Central memory CD8-positive, alpha-beta T cell (primary cell): ENCODE measurements around the gene CPTP.
"Not testable (repeated sequence)": the region's sequence is repeated elsewhere in the genome, so short reads cannot be mapped to it uniquely, and the experiment has no call there.

ENCODE experiments used
- ATAC-seq: fragments of 150-1000 bp; cut with Tn5 transposase; replicated peaks from 2 replicates; pipeline ENCODE4 v1.10.0; 2022; ENCODE audit warnings: mild to moderate bottlenecking, moderate FRiP score, moderate number of reproducible peaks; ENCODE audit not compliant: poor library complexity, severe bottlenecking; ENCODE audit errors: extremely low read depth
- DNase-seq, 2 donors: peaks; one replicate each; pipeline ENCODE4 v3.0.0; 2021; ENCODE audit warnings: low spot score in 2 of 2
- H3K27ac Mint-ChIP-seq: one replicate; pipeline ENCODE4 v1.8.0; 2022; ENCODE audit warnings: low read depth, mild to moderate bottlenecking, moderate library complexity, mixed read lengths
- H3K27me3 Mint-ChIP-seq: one replicate; pipeline ENCODE4 v1.8.0; 2022; ENCODE audit warnings: mixed read lengths
- H3K36me3 Mint-ChIP-seq: one replicate; pipeline ENCODE4 v1.8.0; 2022; ENCODE audit warnings: mild to moderate bottlenecking, moderate library complexity, mixed read lengths; ENCODE audit not compliant: insufficient read depth
- H3K4me1 Mint-ChIP-seq: one replicate; pipeline ENCODE4 v1.8.0; 2022; ENCODE audit warnings: mixed read lengths
- H3K4me3 Mint-ChIP-seq: one replicate; pipeline ENCODE4 v1.8.0; 2022; ENCODE audit warnings: mild to moderate bottlenecking, moderate library complexity, mixed read lengths
- H3K9me3 Mint-ChIP-seq: one replicate; pipeline ENCODE4 v1.8.0; 2022; ENCODE audit warnings: mixed read lengths

The CPTP gene

GRCh38 chr1:1359308-1359663, 34.7 kb downstream of the CPTP start:
- Mint-ChIP-seq H3K27me3 (peaks cover 37% of the 10 kb centered on the region), H3K4me3 (no peak overlapping the region), H3K36me3 (no peaks in the 10 kb centered on the region), H3K9me3 (no peaks in the 10 kb centered on the region), H3K4me1 (peaks cover 10% of the 10 kb centered on the region), H3K27ac (no peak overlapping the region)
- ATAC-seq: no peak
- no peak for DNase-seq

GRCh38 chr1:1359664-1360468, 35.3 kb downstream of the CPTP start:
- Mint-ChIP-seq H3K36me3 (no peaks in the 10 kb centered on the region), H3K4me1 (peaks cover 10% of the 10 kb centered on the region), H3K4me3 (no peak overlapping the region), H3K27ac (no peak overlapping the region), H3K27me3 (peaks cover 37% of the 10 kb centered on the region), H3K9me3 (no peaks in the 10 kb centered on the region)
- DNase-seq (no peak), ATAC-seq (no peak)

DNA sequence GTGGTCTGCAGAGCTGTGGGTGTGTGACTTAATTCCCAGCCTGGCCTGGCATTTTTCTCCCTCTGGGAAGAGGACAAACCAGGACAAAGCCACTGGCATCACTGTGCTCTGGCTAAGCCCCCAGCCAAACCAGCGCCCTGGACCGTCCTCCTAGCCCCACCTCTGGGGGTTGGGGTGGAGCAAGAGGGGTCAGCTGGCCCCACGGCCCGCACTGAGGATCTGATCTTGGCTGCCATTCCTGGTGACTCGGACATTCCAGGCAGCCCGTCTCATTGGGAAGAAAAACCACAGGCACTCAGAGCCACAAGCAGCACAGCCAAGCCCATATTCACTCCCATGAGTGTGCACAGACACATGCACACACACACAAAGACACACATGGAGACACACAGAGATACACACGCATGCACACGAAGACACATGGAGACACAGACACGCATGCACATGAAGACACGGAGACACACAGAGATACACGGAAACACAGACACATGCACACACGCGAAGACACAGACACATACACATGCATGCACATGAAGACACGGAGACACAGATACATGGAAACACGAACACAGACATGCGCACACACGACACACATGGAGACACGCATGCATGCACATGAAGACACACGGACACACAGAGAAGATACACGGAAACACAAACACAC, 36.0 kb downstream of the CPTP start:
- no peak for DNase-seq
- H3K4me3 Mint-ChIP-seq: no peak overlapping the region

GRCh38 chr1:1361233-1361981, 36.8 kb downstream of the CPTP start:
- Mint-ChIP-seq H3K27ac (no peak overlapping the region), H3K4me3 (no peak overlapping the region), H3K27me3 (peaks cover 37% of the 10 kb centered on the region), H3K9me3 (no peaks in the 10 kb centered on the region), H3K4me1 (peaks cover 10% of the 10 kb centered on the region), H3K36me3 (no peaks in the 10 kb centered on the region)
- ATAC-seq (no peak), DNase-seq (no peak)

More for the DNA sequence above, 36.0 kb downstream of the CPTP start:
- Mint-ChIP-seq H3K27ac (no peak overlapping the region), H3K9me3 (no peaks in the 10 kb centered on the region), H3K4me1 (peaks cover 10% of the 10 kb centered on the region), H3K27me3 (peaks cover 37% of the 10 kb centered on the region), H3K36me3 (no peaks in the 10 kb centered on the region)
- no peak for ATAC-seq

DNA sequence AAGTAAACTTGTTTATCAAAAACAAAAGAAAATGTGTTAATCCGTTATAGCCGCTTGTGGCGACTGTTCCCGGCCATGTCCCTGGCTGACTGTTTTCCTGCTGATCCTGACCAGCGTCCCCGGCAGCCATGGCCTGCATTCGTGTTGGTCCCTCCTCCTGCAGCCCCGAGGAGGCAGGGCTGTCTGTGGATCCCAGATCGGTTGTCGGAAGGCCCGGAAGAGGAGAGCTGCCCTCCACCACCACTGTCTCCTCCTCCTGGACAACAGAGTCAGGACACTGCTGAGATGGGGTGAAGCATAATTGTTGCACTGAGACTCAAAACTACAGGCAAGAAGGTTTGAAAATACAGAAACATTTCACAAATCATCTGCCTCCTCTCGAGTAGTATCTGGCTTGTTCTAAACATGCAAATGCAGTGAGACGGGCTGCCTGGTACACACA, 37.4 kb downstream of the CPTP start:
- Mint-ChIP-seq H3K27ac (no peak overlapping the region), H3K36me3 (no peaks in the 10 kb centered on the region), H3K27me3 (peaks cover 36% of the 10 kb centered on the region), H3K4me1 (peaks cover 10% of the 10 kb centered on the region), H3K4me3 (no peak overlapping the region), H3K9me3 (no peaks in the 10 kb centered on the region)
- ATAC-seq: no peak
- DNase-seq: no peak

GRCh38 chr1:1364266-1364665, 39.7 kb downstream of the CPTP start:
- DNase-seq (no peak), ATAC-seq (no peak)
- H3K36me3 Mint-ChIP-seq: no peaks in the 10 kb centered on the region
- H3K27me3 Mint-ChIP-seq: peaks cover 13% of the 10 kb centered on the region
- H3K4me1 Mint-ChIP-seq: peaks cover 6% of the 10 kb centered on the region
- no peak overlapping the region for H3K4me3 Mint-ChIP-seq
- no peak overlapping the region for H3K27ac Mint-ChIP-seq
- H3K9me3 Mint-ChIP-seq: no peaks in the 10 kb centered on the region

DNA sequence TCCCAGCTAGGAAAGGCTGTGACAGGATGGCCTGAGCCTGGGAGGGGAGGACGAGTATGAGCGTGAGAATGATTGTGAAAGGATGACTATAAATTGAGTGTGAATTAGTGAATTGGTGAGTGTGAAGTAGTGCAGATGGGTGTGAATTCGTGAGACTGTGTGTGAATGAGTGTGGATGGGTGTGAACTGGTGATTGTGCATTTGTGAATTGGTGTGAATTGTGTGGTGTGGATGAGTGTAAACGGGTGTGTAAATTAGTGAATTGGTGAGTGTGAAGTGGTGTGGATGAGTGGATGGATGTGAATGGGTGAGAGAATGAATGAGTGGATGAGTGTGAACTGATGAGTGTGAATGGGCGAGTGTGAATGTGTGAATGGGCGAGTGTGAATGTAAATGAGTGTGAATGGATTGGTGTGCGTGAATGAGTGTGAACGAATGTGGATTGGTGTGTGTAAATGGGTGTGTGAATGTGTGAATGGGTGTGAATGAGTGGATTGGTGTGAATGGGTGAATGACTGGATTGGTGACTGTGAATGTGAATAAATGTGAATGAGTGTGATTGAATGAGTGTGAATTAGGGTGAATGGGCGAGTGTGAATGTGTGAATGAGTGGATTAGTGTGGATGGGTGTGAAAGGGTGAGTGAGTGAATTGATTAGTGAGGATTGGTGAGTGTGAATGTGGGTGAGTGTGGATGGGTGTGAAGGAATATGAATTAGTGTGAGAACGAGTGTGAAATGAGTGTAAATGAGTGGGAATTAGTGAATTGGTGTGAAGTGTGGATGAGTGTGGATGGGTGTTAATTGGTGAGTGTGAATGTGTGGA, 41.5 kb downstream of the CPTP start:
- DNase-seq: no peak
- H3K27ac Mint-ChIP-seq: no peak overlapping the region
- H3K27me3 Mint-ChIP-seq: peaks cover 4% of the 10 kb centered on the region
- peaks cover 2% of the 10 kb centered on the region for H3K36me3 Mint-ChIP-seq
- ATAC-seq: no peak
- H3K4me1 Mint-ChIP-seq: peaks cover under 1% of the 10 kb centered on the region
- no peaks in the 10 kb centered on the region for H3K9me3 Mint-ChIP-seq
- no peak overlapping the region for H3K4me3 Mint-ChIP-seq

GRCh38 chr1:1366699-1367066, 42.1 kb downstream of the CPTP start:
- Mint-ChIP-seq H3K9me3 (no peaks in the 10 kb centered on the region), H3K27ac (no peak overlapping the region), H3K27me3 (no peaks in the 10 kb centered on the region), H3K4me3 (no peak overlapping the region), H3K36me3 (peaks cover 7% of the 10 kb centered on the region), H3K4me1 (no peaks in the 10 kb centered on the region)
- ATAC-seq (no peak), DNase-seq (no peak)

- ATAC-seq (no peak), DNase-seq (no peak)
- no peak overlapping the region for H3K4me3 Mint-ChIP-seq
- no peaks in the 10 kb centered on the region for H3K27me3 Mint-ChIP-seq
- no peak overlapping the region for H3K27ac Mint-ChIP-seq
- H3K36me3 Mint-ChIP-seq: peaks cover 9% of the 10 kb centered on the region
- no peaks in the 10 kb centered on the region for H3K9me3 Mint-ChIP-seq
- H3K4me1 Mint-ChIP-seq: peaks cover 4% of the 10 kb centered on the region
These were observed 42.7 kb downstream of the CPTP start for GRCh38 chr1:1367315-1367714.

GRCh38 chr1:1370094-1370493, 45.5 kb downstream of the CPTP start:
- not testable (repeated sequence) for H3K4me3 Mint-ChIP-seq, H3K9me3 Mint-ChIP-seq, ATAC-seq, H3K4me1 Mint-ChIP-seq, H3K27ac Mint-ChIP-seq, H3K27me3 Mint-ChIP-seq, DNase-seq
- H3K36me3 Mint-ChIP-seq: peaks cover 13% of the 10 kb centered on the region

- H3K4me1 Mint-ChIP-seq: peaks cover 10% of the 10 kb centered on the region
- no peak for DNase-seq
- no peak overlapping the region for H3K4me3 Mint-ChIP-seq
- H3K27ac Mint-ChIP-seq: peak overlapping the region; percentile 58
- ATAC-seq: no peak
- peaks cover 18% of the 10 kb centered on the region for H3K36me3 Mint-ChIP-seq
- H3K9me3 Mint-ChIP-seq: no peaks in the 10 kb centered on the region
- no peaks in the 10 kb centered on the region for H3K27me3 Mint-ChIP-seq
These were observed 46.2 kb downstream of the CPTP start for GRCh38 chr1:1370771-1371300.

DNA sequence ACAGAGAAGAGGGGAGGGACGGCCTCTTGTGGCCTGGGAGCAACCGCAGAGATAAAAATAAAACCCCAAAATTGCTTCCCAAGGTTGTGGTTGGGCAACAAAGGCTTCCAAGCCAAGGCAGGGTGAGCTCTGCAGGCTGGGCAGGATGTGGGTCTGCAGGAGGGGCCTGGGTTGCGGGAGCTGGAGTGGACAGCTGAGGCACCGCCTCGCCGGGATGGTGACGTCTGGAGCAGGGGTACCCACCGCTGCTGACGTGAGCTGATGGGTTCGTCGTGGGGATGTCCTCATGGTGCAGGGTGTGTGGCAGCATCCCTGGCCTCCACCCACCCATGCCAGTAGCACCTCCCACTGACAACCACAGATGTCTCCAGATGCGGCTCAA, 46.8 kb downstream of the CPTP start:
- DNase-seq (peak; percentile 68 to 84), ATAC-seq (peak; percentile 75)
- Mint-ChIP-seq H3K27ac (peak overlapping the region; percentile 58), H3K4me3 (no peak overlapping the region), H3K9me3 (no peaks in the 10 kb centered on the region), H3K4me1 (peaks cover 10% of the 10 kb centered on the region), H3K36me3 (peaks cover 18% of the 10 kb centered on the region), H3K27me3 (no peaks in the 10 kb centered on the region)
